GM19397 (cell line): ENCODE measurements around the gene KIAA1671.

Source experiments
- ATAC-seq: cut with Tn5 transposase; IDR thresholded peaks from one replicate; pipeline ENCODE4 v1.9.1; 2021; ENCODE audit warnings: mild to moderate bottlenecking, moderate library complexity; ENCODE audit not compliant: unreplicated experiment

KIAA1671 gene

GRCh38 chr22:25134451-25134850 is 181.9 kb downstream of the KIAA1671 start:
- ATAC-seq, result no peak

GRCh38 chr22:25136953-25137576 is 184.5 kb downstream of the KIAA1671 start:
- ATAC-seq, result no peak

GRCh38 chr22:25137577-25138525 is 185.3 kb downstream of the KIAA1671 start:
- ATAC-seq, result no peak

GRCh38 chr22:25139062-25139461 is 186.5 kb downstream of the KIAA1671 start:
- no peak for ATAC-seq

GRCh38 chr22:25142102-25142501 is 189.6 kb downstream of the KIAA1671 start:
- ATAC-seq, result no peak

- no peak for ATAC-seq
Observed at GRCh38 chr22:25143156-25144076, 190.9 kb downstream of the KIAA1671 start.

- no peak for ATAC-seq
Observed at GRCh38 chr22:25144522-25144921, 192.0 kb downstream of the KIAA1671 start.

GRCh38 chr22:25146307-25146706 is 193.8 kb downstream of the KIAA1671 start:
- no peak for ATAC-seq

- ATAC-seq, result no peak
Observed at GRCh38 chr22:25146906-25147641, 194.6 kb downstream of the KIAA1671 start.

- ATAC-seq, result no peak
Observed at GRCh38 chr22:25147642-25147928, 195.1 kb downstream of the KIAA1671 start.

- no peak for ATAC-seq
Observed at GRCh38 chr22:25148149-25148691, 195.7 kb downstream of the KIAA1671 start.

- ATAC-seq, result no peak
Observed at GRCh38 chr22:25149014-25149413, 196.5 kb downstream of the KIAA1671 start.

GRCh38 chr22:25153961-25154666 is 201.6 kb downstream of the KIAA1671 start:
- ATAC-seq, result no peak

GRCh38 chr22:25154667-25154999 is 202.1 kb downstream of the KIAA1671 start:
- no peak for ATAC-seq

GRCh38 chr22:25156736-25157135 is 204.2 kb downstream of the KIAA1671 start:
- no peak for ATAC-seq

GRCh38 chr22:25159028-25159427 is 206.5 kb downstream of the KIAA1671 start:
- ATAC-seq, result no peak

- no peak for ATAC-seq
Observed at GRCh38 chr22:25160120-25160996, 207.8 kb downstream of the KIAA1671 start.

- no peak for ATAC-seq
Observed at GRCh38 chr22:25161017-25161915, 208.8 kb downstream of the KIAA1671 start.
